Lung (tissue), 12 donors: Measurements from ENCODE around the gene SLC41A3. TPM values are rescaled to one million over a fixed set of nuclear protein-coding genes. Genes with fewer than 3 reads are reported as not detected.
"Not testable (repeated sequence)": the region's sequence is repeated elsewhere in the genome, so short reads cannot be mapped to it uniquely, and the experiment has no call there.

Experiments
- ATAC-seq: fragments of 200-7000 bp; cut with Tn5 transposase; one replicate; pipeline ENCODE4 v1.9.1; 2020; ENCODE audit warnings: moderate number of reproducible peaks; ENCODE audit not compliant: insufficient read depth, low FRiP score
- DNase-seq, 3 donors: peaks; one replicate each; pipeline ENCODE4 v3.0.0-alpha.2; 2013 to 2017
- H3K27ac ChIP-seq, 2 donors: one replicate each; pipeline ENCODE4 v1.5.1; 2013; ENCODE audit warnings: mild to moderate bottlenecking in 2 of 2, moderate library complexity in 2 of 2, control low read depth in 1 of 2, inconsistent platforms in 1 of 2, low read depth in 1 of 2, low read length in 1 of 2
- H3K27me3 ChIP-seq, 3 donors: one replicate each; pipeline ENCODE4 v1.5.1; 2013; ENCODE audit warnings: low read length in 2 of 3; ENCODE audit not compliant: control insufficient read depth in 3 of 3, insufficient read depth in 3 of 3
- H3K36me3 ChIP-seq, 4 donors: one replicate each; pipeline ENCODE4 v1.5.1; 2013; ENCODE audit warnings: low read length in 4 of 4, mild to moderate bottlenecking in 1 of 4, moderate library complexity in 1 of 4; ENCODE audit not compliant: control insufficient read depth in 4 of 4, insufficient read depth in 4 of 4
- H3K4me1 ChIP-seq, 5 donors: one replicate each; pipeline ENCODE4 v1.5.1; 2013; ENCODE audit warnings: low read length in 5 of 5, mild to moderate bottlenecking in 2 of 5, moderate library complexity in 1 of 5; ENCODE audit not compliant: control insufficient read depth in 5 of 5, insufficient read depth in 5 of 5
- H3K4me3 ChIP-seq: one replicate; pipeline ENCODE4 v1.5.1; 2013; ENCODE audit warnings: mild to moderate bottlenecking, control low read depth, moderate library complexity
- H3K9ac ChIP-seq, 2 donors: one replicate each; pipeline ENCODE4 v1.5.1; 2013; ENCODE audit warnings: low read length in 2 of 2, control low read depth in 1 of 2; ENCODE audit not compliant: insufficient read depth in 1 of 2
- H3K9me3 ChIP-seq, 4 donors: one replicate each; pipeline ENCODE4 v1.5.1; 2013; ENCODE audit warnings: low read length in 3 of 4, mild to moderate bottlenecking in 1 of 4, moderate library complexity in 1 of 4; ENCODE audit not compliant: control insufficient read depth in 4 of 4, insufficient read depth in 3 of 4
- WGBS, 2 donors: extraction: QIAGEN DNeasy Blood & Tissue Kit; methylation state at CpG; one replicate each; pipeline ENCODE4 v1.1.7; 2013; 5-methylcytosine and 5-hydroxymethylcytosine counted together
- polyA plus RNA-seq, 2 donors: library from polyadenylated mRNA; stranded (reverse); fragments of 200-250 nt; gene quantifications; one replicate each; pipeline ENCODE4 v1.2.1, GENCODE V29; 2013
- total RNA-seq, 2 donors: library from RNA; depleted of rRNA in 1 of 2; stranded (reverse); fragments of >200 nt in 1 of 2; gene quantifications; one replicate each; pipeline ENCODE4 v1.2.1, GENCODE V29; 2014 to 2021
- TF ChIP-seq, protein P1 (sequence below): IDR thresholded peaks from 2 replicates; pipeline ENCODE4 v1.5.1; 2012; ENCODE audit warnings: mild to moderate bottlenecking; ENCODE audit errors: control extremely low read depth, extremely low read depth
- donor health status: control.
- donor health status: control.
- donor health status: Bipolar disorder and iron deficiency.
- donor health status: healthy.
- donor health status: DM: yes; HTN: yes; CAD: no.

The SLC41A3 gene
- total and polyA plus RNA-seq, 4 donors: 16.9 to 50.2 (median 34.8) TPM

DNA sequence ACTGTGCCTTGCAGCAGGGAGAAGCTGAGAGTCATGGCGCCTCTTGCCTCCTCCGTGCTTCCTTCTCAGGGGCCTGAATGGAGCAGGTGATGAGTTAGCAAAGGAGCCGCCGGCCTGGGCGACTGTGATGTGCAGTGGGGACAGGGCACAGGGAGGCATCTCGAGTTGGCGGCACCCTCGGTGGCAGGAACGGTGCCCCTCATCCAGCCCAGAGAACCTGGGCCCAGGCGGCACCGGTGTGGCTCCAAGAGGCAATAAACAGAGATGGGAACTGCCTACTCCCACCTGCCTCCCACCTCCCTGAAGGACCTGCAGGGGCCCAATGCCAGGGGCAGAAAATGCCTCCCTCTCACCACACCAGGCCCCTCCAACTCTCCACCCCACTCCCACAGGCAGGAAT is 6.2 kb downstream of the SLC41A3 start:
- 93 to 96% methylated on average over 11 of the region's 11 CpGs for WGBS, 2 donors
- Histone ChIP-seq H3K27ac (no peak overlapping the region), H3K36me3 (peaks cover 0 to 3% (median 0%) of the 10 kb centered on the region in 4 donors), H3K9me3 (peaks cover 0 to 6% (median under 1%) of the 10 kb centered on the region in 4 donors), H3K4me1 (no peaks in the 10 kb centered on the region), H3K9ac (no peak overlapping the region), H3K27me3 (no peaks in the 10 kb centered on the region), H3K4me3 (no peak overlapping the region)
- DNase-seq (no peak), ATAC-seq (no peak)
- TF ChIP-seq, protein P1, sequence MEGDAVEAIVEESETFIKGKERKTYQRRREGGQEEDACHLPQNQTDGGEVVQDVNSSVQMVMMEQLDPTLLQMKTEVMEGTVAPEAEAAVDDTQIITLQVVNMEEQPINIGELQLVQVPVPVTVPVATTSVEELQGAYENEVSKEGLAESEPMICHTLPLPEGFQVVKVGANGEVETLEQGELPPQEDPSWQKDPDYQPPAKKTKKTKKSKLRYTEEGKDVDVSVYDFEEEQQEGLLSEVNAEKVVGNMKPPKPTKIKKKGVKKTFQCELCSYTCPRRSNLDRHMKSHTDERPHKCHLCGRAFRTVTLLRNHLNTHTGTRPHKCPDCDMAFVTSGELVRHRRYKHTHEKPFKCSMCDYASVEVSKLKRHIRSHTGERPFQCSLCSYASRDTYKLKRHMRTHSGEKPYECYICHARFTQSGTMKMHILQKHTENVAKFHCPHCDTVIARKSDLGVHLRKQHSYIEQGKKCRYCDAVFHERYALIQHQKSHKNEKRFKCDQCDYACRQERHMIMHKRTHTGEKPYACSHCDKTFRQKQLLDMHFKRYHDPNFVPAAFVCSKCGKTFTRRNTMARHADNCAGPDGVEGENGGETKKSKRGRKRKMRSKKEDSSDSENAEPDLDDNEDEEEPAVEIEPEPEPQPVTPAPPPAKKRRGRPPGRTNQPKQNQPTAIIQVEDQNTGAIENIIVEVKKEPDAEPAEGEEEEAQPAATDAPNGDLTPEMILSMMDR: no peak

DNA sequence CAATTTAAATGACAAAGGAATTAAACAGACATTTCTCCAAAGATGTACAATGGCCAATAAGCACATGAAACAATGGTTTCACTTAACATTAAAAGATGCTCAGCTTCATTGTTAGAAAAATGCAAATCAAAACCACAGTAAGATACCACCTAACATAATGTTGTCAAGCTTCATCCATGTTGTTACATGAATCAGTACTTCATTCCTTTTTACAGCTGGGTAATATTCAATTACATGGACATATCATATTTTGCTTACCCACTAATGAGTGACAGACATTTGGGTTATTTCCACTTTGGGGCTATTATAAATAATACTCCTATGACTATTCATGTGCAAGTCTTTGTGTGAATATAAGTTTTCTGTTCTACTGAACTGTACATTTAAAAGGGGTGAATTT is 7.8 kb downstream of the SLC41A3 start:
- DNase-seq (no peak), ATAC-seq (no peak)
- Histone ChIP-seq H3K27ac (no peak overlapping the region), H3K36me3 (peaks cover 0 to 5% (median 0%) of the 10 kb centered on the region in 4 donors), H3K9me3 (peaks cover 0 to 6% (median 1%) of the 10 kb centered on the region in 4 donors), H3K9ac (no peak overlapping the region), H3K27me3 (no peaks in the 10 kb centered on the region), H3K4me1 (no peaks in the 10 kb centered on the region), H3K4me3 (no peak overlapping the region)
- TF ChIP-seq, protein P1: no peak

DNA sequence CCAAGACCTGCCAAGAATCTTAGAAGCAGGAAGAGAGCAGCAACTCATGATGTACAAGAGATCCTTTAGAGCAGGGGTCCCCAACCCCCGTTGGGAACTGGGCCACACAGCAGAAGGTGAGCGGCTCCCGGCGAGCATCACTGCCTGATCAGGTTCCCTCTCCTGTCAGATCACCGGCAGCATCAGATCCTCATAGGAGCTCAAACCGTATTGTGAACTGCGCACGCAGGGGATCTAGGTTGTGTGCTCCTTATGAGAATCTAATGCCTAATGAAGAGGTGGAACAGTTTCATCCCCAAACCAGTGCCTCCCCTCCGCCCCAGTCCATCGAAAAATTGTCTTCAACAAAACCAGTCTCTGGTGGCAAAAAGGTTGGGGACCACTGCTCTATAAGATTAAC is 13.8 kb downstream of the SLC41A3 start:
- peaks cover 0 to 6% (median 1%) of the 10 kb centered on the region in 4 donors for H3K9me3 ChIP-seq
- TF ChIP-seq, protein P1: no peak
- H3K4me1 ChIP-seq: peaks cover 0 to 4% (median 0%) of the 10 kb centered on the region in 5 donors
- no peak overlapping the region for H3K4me3 ChIP-seq
- DNase-seq (no peak), ATAC-seq (no peak)
- H3K9ac ChIP-seq: no peak overlapping the region
- 92% methylated on average over 10 of the region's 10 CpGs for WGBS, 2 donors
- no peak overlapping the region for H3K27ac ChIP-seq
- H3K27me3 ChIP-seq: no peaks in the 10 kb centered on the region
- peaks cover 0 to 8% (median 3%) of the 10 kb centered on the region in 4 donors for H3K36me3 ChIP-seq

DNA sequence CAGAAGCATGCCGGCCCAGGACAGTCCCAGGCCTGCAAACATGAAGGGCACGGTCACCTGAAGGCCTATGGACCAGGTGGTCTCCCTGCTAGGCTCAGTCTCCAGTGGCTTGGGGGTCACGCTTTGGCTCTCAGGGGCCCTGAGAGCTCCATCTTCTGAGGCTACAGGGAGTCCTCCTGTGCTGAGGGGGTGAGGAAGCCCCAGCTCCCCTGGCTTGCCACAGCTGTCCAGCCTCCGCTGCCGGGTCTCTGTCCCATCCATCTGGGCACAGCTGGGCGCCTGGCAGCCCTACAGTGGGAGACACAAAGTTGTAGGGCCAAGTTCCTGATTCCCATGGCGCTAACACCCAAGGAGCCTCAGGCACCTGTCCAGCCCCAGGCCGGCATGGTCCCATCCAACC is 16.0 kb downstream of the SLC41A3 start:
- Histone ChIP-seq H3K4me1 (peaks cover 0 to 10% (median 0%) of the 10 kb centered on the region in 5 donors), H3K4me3 (no peak overlapping the region), H3K27ac (no peak overlapping the region), H3K27me3 (no peaks in the 10 kb centered on the region), H3K9me3 (peaks cover 0 to 3% (median 0%) of the 10 kb centered on the region in 4 donors), H3K36me3 (peaks cover 0 to 7% (median 3%) of the 10 kb centered on the region in 4 donors), H3K9ac (no peak overlapping the region)
- TF ChIP-seq, protein P1: no peak
- DNase-seq (no peak), ATAC-seq (no peak)
- 95 to 97% methylated on average over 8 of the region's 8 CpGs for WGBS, 2 donors

DNA sequence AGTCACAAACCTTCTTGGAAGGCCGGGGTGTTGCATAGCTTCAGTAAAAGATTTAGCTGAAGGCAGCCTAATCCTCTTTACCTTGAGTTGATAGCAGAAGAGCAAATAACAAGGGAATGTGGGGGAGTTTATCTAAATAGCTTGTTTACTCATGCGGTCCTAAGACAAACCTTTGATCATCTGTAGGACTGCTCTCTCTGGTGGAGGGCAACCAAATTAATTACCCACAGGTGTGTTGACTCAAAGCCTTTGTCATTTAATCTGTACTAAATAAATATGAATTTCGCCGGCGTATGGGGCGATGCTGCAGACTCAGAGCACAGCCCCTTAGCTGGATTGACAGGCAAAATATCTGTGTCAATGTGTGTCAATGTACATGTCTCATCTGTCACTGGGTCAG is 17.2 kb downstream of the SLC41A3 start:
- H3K4me3 ChIP-seq, H3K27me3 ChIP-seq, ATAC-seq, DNase-seq, H3K9ac ChIP-seq, H3K4me1 ChIP-seq, H3K27ac ChIP-seq, H3K36me3 ChIP-seq, H3K9me3 ChIP-seq: not testable (repeated sequence)
- WGBS, 2 donors: 96 to 98% methylated on average over 6 of the region's 6 CpGs
